Kidney capillary endothelial cell (primary cell): ENCODE data around the gene P2RY14.
"Not testable (repeated sequence)": the region's sequence is repeated elsewhere in the genome, so short reads cannot be mapped to it uniquely, and the experiment has no call there.

Source experiments
- DNase-seq: peaks from one replicate; pipeline ENCODE4 v3.0.0-alpha.2; 2018; ENCODE audit warnings: low spot score

The P2RY14 gene

DNA sequence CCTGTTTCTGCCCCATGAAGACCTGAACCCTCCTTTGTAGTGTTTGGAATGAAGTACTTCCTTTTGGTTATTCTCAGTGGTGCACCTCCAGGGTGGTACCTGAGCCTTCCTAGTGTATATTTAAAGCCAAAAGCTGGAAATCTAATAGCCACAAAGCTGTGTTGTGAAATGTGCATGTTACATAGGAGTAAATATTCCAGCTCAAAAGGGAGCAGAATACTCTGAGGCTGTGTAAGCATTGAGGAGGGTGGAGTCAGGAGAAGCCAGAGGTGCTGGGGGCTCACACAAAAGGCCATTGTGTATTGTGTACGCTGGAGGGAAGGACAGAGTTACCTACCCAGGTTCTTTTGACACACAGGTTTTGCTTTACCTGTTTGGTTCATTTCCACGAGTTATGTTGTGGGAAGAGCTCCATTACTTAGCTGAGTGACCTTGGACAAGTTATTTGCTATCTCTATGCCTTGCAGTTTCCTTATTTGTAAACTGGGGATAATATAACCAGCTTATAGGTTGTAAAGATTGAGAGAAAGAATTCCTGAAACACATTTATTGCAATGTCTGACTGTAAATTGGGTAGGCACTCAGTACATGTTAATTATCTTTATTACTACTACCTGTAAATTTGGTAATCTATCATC is 100.0 kb downstream of the P2RY14 start:
- DNase-seq = no peak

- DNase-seq = no peak
Observed at GRCh38 chr3:151175952-151176351, 102.4 kb downstream of the P2RY14 start.

DNA sequence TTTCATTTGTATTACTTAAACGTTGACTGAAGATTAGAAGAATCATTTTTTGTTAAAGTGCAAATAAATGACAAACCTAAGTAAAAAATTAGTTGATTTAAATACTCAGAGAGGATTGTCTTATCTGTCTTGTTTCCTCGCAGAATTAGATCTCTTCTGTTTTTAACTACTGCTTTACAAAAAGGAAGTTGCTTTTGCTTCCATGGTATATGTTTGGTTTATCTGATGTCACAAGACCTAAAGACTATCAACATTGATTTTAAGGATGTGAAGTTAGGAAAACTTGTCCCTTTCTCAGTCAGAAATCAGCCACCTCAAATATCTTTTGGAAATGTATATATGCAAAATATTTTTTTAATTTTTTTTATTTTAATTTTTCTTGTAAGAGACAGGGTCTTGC is 104.0 kb downstream of the P2RY14 start:
- DNase-seq = no peak

DNA sequence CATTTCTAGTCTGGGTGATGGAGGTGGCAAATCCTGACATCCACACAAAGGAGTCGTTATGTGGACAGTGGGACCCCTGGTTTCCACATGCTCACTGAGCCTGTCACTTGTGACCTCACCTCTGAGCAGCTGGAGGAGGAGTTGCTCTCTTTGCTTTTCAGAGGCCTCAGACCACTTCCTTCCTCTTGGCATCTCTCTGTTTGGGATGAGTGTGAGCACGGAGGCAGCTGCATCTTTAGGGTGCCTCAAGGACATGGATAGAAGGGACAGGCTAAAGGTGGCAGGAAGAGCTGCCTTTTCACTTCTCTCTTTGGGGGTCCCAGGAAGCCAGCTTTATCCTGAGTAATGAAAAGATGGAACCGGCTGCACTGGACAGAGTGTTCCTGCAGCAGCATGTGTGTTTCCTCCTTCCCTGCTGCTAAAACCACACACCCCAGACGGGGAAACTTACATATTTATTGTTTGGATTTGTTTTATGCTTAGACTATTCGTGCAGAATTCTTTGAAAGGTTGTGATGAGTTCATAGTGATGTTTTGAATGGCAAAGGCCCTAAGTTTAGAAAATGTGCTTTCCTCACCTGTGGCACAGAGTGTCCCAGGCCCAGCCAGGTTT is 107.1 kb downstream of the P2RY14 start:
- DNase-seq = no peak

DNA sequence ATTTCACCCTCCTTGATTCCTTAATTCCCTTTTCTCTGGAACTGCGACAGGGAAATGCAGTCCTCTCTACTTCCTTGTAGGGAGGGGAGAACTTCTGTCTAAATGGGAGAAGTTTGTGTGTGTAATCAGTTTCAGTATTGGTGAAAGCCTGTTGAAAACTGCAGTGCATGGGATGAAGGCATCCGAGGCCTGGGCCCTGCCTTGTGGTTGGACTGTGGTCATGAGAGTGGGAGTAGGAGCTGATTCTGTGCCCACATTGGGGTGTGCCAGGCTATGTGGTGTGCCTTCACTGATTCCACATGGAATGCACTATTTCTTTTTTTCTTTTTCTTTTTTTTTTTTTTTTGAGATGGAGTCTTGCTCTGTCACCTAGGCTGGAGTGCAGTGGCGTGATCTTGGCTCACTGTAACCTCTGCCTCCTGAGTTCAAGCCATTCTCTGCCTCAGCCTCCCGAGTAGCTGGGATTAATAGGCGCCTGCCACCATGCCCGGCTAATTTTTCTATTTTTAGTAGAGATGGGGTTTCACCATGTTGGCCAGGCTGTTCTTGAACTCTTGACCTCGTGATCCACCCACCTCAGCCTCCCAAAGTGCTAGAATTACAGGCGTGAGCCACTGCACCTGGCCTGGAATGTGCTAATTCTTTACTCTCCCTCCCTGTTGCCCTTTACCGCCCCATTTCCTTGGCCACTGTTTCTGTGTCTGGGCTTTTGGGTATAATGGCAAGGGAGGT is 108.2 kb downstream of the P2RY14 start:
- not testable (repeated sequence) for DNase-seq

DNA sequence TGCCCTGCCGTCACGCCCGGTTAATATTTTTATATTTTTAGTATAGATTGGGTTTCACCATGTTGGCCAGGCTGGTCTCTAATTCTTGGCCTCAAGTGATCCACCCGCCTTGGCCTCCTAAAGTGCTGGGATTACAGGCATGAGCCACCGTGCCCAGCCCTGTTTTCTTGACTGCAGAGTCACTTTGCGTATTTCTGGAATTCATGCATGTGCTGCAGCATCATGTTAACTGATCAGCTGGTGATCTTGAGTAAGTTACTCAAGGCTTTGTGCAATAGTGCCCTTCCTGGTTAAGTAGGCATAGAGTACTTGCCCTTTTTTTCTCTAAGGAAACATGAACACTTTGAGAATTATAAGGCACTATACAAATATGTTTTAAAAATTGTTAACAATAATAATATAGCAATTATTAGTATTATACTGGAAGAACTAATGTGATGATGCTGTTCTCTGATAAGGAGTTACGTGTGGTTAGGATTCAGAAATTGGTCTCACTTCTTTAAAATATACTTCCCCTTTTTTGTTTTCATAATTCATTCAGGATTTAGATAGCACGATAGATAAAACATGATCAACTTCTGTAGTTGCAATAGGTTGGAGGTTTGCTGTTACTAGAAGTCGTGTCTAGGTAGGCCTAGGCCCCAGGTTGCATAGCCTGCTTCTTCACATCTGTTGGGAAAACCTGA is 108.9 kb downstream of the P2RY14 start:
- DNase-seq = no peak

GRCh38 chr3:151168269-151169094 is 109.9 kb downstream of the P2RY14 start:
- DNase-seq = peak; percentile 39

DNA sequence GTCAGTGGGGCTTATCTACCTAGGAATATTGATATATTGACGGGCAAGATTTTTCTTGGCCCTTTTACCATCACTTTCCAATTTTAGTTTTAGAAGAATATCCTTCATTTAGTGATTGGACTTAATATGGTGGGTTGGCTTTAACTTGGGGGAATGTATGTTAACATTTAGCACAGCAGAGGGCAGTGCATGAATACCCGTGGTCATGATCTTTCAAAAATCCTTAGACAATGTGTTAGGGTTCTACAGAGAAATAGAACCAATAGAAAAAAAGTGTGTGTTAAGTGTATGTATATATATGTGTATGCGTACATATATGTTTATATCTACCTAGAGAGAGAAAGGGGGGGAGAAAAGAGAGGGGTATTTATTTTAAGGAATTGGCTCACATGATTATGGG is 112.2 kb downstream of the P2RY14 start:
- no peak for DNase-seq

DNA sequence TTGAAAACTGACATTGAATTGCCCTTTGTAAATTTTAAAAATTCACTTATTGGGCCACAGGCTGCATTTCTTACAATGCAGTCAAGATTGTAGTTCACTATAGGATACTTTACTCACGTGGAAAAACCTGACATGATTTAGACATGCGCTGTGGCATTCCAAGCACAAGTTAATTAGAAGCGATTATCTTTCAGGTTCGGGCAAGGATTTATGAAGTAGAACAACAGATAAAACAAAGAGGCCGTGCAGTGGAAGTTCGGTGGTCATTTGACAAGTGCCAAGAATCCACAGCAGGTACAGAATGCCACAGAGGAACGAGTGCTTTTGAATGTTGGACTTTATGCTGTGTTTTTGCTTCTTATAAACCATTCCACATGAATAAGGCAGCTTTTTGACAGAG is 113.1 kb downstream of the P2RY14 start:
- no peak for DNase-seq
